Thymus (tissue), 11 donors: ENCODE measurements around the gene NETO2. TPM values are rescaled to one million over a fixed set of nuclear protein-coding genes. Genes with fewer than 3 reads are reported as not detected.
A peak's percentile ranks its signal among the peaks of the same experiment; 100 is the strongest.
"Not testable (repeated sequence)": the region's sequence is repeated elsewhere in the genome, so short reads cannot be mapped to it uniquely, and the experiment has no call there.

ENCODE experiments used
- DNase-seq, 9 donors: peaks; one replicate each; pipeline ENCODE4 v3.0.0-alpha.2; 2013; ENCODE audit warnings: low spot score in 9 of 9, low read depth in 6 of 9, missing footprints in 1 of 9
- H3K27ac ChIP-seq, 2 donors: one replicate each; pipeline ENCODE4 v1.5.1; 2013; ENCODE audit warnings: control low read depth in 1 of 2, low read depth in 1 of 2, low read length in 1 of 2, mild to moderate bottlenecking in 1 of 2, moderate library complexity in 1 of 2
- H3K27me3 ChIP-seq, 2 donors: one replicate each; pipeline ENCODE4 v1.5.1; 2013; ENCODE audit warnings: low read length in 1 of 2; ENCODE audit not compliant: control insufficient read depth in 2 of 2, insufficient read depth in 1 of 2
- H3K36me3 ChIP-seq, 2 donors: one replicate each; pipeline ENCODE4 v1.5.1; 2013; ENCODE audit warnings: low read length in 1 of 2, mild to moderate bottlenecking in 1 of 2, moderate library complexity in 1 of 2; ENCODE audit not compliant: control insufficient read depth in 2 of 2, insufficient read depth in 2 of 2
- H3K4me1 ChIP-seq, 2 donors: one replicate each; pipeline ENCODE4 v1.5.1; 2013; ENCODE audit warnings: low read length in 2 of 2; ENCODE audit not compliant: control insufficient read depth in 2 of 2, insufficient read depth in 2 of 2
- H3K4me3 ChIP-seq, 2 donors: one replicate each; pipeline ENCODE4 v1.5.1; 2013; ENCODE audit warnings: low read length in 2 of 2, control low read depth in 1 of 2, mild to moderate bottlenecking in 1 of 2
- H3K9me3 ChIP-seq, 2 donors: one replicate each; pipeline ENCODE4 v1.5.1; 2013; ENCODE audit warnings: low read length in 1 of 2, mild to moderate bottlenecking in 1 of 2; ENCODE audit not compliant: control insufficient read depth in 2 of 2, insufficient read depth in 1 of 2
- WGBS: extraction: QIAGEN DNeasy Blood & Tissue Kit; methylation state at CpG from one replicate; pipeline ENCODE4 v1.1.7; 2013; 5-methylcytosine and 5-hydroxymethylcytosine counted together
- polyA plus RNA-seq: library from polyadenylated mRNA; stranded (reverse); fragments of 200-250 nt; gene quantifications from one replicate; pipeline ENCODE4 v1.2.3, GENCODE V29; 2013
- total RNA-seq: library from RNA; stranded (reverse); fragments of 120-200 nt; gene quantifications from one replicate; pipeline ENCODE4 v1.2.4, GENCODE V29; 2013
- donor health status: healthy.

NETO2 gene
- total and polyA plus RNA-seq, 2 donors: 8.4 to 10.1 TPM

- H3K9me3 ChIP-seq: no peaks in the 10 kb centered on the region
- no peaks in the 10 kb centered on the region for H3K36me3 ChIP-seq
- no peaks in the 10 kb centered on the region for H3K4me1 ChIP-seq
- no peak overlapping the region for H3K27ac ChIP-seq
- H3K4me3 ChIP-seq: no peak overlapping the region
- no peaks in the 10 kb centered on the region for H3K27me3 ChIP-seq
- no peak for DNase-seq
These were observed 15.2 kb upstream of the NETO2 start for GRCh38 chr16:47158992-47159391.

- H3K4me1 ChIP-seq: no peaks in the 10 kb centered on the region
- peaks cover 0 to 8% of the 10 kb centered on the region in 2 donors for H3K36me3 ChIP-seq
- WGBS: 98% methylated on average over 3 of the region's 3 CpGs
- no peaks in the 10 kb centered on the region for H3K27me3 ChIP-seq
- H3K9me3 ChIP-seq: no peaks in the 10 kb centered on the region
- H3K4me3 ChIP-seq: no peak overlapping the region
- no peak for DNase-seq
- H3K27ac ChIP-seq: no peak overlapping the region
These were observed 13.0 kb upstream of the NETO2 start for GRCh38 chr16:47156680-47157215.

GRCh38 chr16:47152501-47152900 lies 8.8 kb upstream of the NETO2 start:
- 99% methylated on average over 9 of the region's 9 CpGs for WGBS
- not testable (repeated sequence) for H3K9me3 ChIP-seq, H3K4me3 ChIP-seq, H3K27ac ChIP-seq, H3K27me3 ChIP-seq, H3K4me1 ChIP-seq, DNase-seq, H3K36me3 ChIP-seq

GRCh38 chr16:47150067-47150466 lies 6.3 kb upstream of the NETO2 start:
- WGBS: 94% methylated on average over 3 of the region's 3 CpGs

GRCh38 chr16:47144559-47144877 lies 773 bp upstream of the NETO2 start:
- peak overlapping the region in 1 of 2 donors; percentile 58 for H3K4me3 ChIP-seq
- DNase-seq: no peak
- no peaks in the 10 kb centered on the region for H3K36me3 ChIP-seq
- H3K27ac ChIP-seq: no peak overlapping the region
- peaks cover 7 to 9% of the 10 kb centered on the region in 2 donors for H3K4me1 ChIP-seq
- no peaks in the 10 kb centered on the region for H3K9me3 ChIP-seq
- peaks cover 35 to 36% of the 10 kb centered on the region in 2 donors for H3K27me3 ChIP-seq
- WGBS: 18% methylated on average over 10 of the region's 10 CpGs

More at GRCh38 chr16:47150067-47150466, 6.3 kb upstream of the NETO2 start:
- no peaks in the 10 kb centered on the region for H3K4me1 ChIP-seq
- H3K9me3 ChIP-seq: no peaks in the 10 kb centered on the region
- H3K27ac ChIP-seq: no peak overlapping the region
- DNase-seq: no peak
- peaks cover 4 to 8% of the 10 kb centered on the region in 2 donors for H3K27me3 ChIP-seq
- peaks cover 0 to 8% of the 10 kb centered on the region in 2 donors for H3K36me3 ChIP-seq
- no peak overlapping the region for H3K4me3 ChIP-seq

- 1% methylated on average over 111 of the region's 111 CpGs for WGBS
- H3K4me1 ChIP-seq: peaks cover 7 to 9% of the 10 kb centered on the region in 2 donors
- H3K27me3 ChIP-seq: peaks cover 35 to 36% of the 10 kb centered on the region in 2 donors
- no peaks in the 10 kb centered on the region for H3K36me3 ChIP-seq
- H3K9me3 ChIP-seq: no peaks in the 10 kb centered on the region
- peak in 5 of 9 donors; percentile 29 to 68 (median 50) for DNase-seq
- H3K27ac ChIP-seq: peak overlapping the region in 1 of 2 donors; percentile 48
- peak overlapping the region; percentile 18 to 58 for H3K4me3 ChIP-seq
These were observed 696 bp downstream of the NETO2 start for GRCh38 chr16:47142821-47143676.

- H3K27ac ChIP-seq: no peak overlapping the region
- peaks cover 7 to 9% of the 10 kb centered on the region in 2 donors for H3K4me1 ChIP-seq
- 1% methylated on average over 8 of the region's 8 CpGs for WGBS
- peak in 2 of 9 donors; percentile 4 to 27 for DNase-seq
- H3K27me3 ChIP-seq: peaks cover 35 to 36% of the 10 kb centered on the region in 2 donors
- H3K9me3 ChIP-seq: no peaks in the 10 kb centered on the region
- peak overlapping the region; percentile 18 to 58 for H3K4me3 ChIP-seq
- H3K36me3 ChIP-seq: no peaks in the 10 kb centered on the region
These were observed 1.3 kb downstream of the NETO2 start for GRCh38 chr16:47142486-47142820.

GRCh38 chr16:47141773-47142485 lies 1.8 kb downstream of the NETO2 start:
- Histone ChIP-seq H3K27ac (no peak overlapping the region), H3K4me3 (peak overlapping the region; percentile 11 to 18), H3K4me1 (peaks cover 7 to 9% of the 10 kb centered on the region in 2 donors), H3K36me3 (no peaks in the 10 kb centered on the region), H3K9me3 (no peaks in the 10 kb centered on the region), H3K27me3 (peaks cover 35 to 36% of the 10 kb centered on the region in 2 donors)
- DNase-seq: peak; percentile 45 to 89 (median 72)
- WGBS: 3% methylated on average over 26 of the region's 26 CpGs

GRCh38 chr16:47140686-47141085 lies 3.1 kb downstream of the NETO2 start:
- peaks cover 33 to 34% of the 10 kb centered on the region in 2 donors for H3K27me3 ChIP-seq
- peaks cover 7 to 9% of the 10 kb centered on the region in 2 donors for H3K4me1 ChIP-seq
- no peak overlapping the region for H3K27ac ChIP-seq
- no peak overlapping the region for H3K4me3 ChIP-seq
- DNase-seq: no peak
- no peaks in the 10 kb centered on the region for H3K9me3 ChIP-seq
- WGBS: 88% methylated on average over 4 of the region's 4 CpGs
- H3K36me3 ChIP-seq: no peaks in the 10 kb centered on the region
